Calu3 (cell line): ENCODE data around the gene ARHGAP4. TPM values are rescaled to one million over a fixed set of nuclear protein-coding genes. Genes with fewer than 3 reads are reported as not detected.

ENCODE experiments used
- BruUV-seq: library from RNA; stranded (reverse); fragments of 400-500 nt; replicated peaks from 2 replicates; lab custom pipeline; 2021; lab: Mats Ljungman, UMichigan
- CTCF ChIA-PET: fragments of 300-600 bp; sonication (Branson Sonifier 250); formaldehyde crosslinking; loops from one replicate; lab custom pipeline; 2022; ENCODE audit warnings: antibody characterized with exemption; lab: Charles Lee
- DNase-seq: peaks from one replicate; pipeline ENCODE4 v3.0.0; 2022
- H3K27ac Mint-ChIP-seq: one replicate; pipeline ENCODE4 v1.8.0; 2022; ENCODE audit warnings: mixed read lengths; ENCODE audit not compliant: unreplicated experiment
- H3K27me3 Mint-ChIP-seq: one replicate; pipeline ENCODE4 v1.8.0; 2022; ENCODE audit warnings: mixed read lengths; ENCODE audit not compliant: unreplicated experiment
- H3K36me3 Mint-ChIP-seq: one replicate; pipeline ENCODE4 v1.8.0; 2022; ENCODE audit warnings: mild to moderate bottlenecking, moderate library complexity, mixed read lengths; ENCODE audit not compliant: insufficient read depth, unreplicated experiment
- H3K4me1 Mint-ChIP-seq: one replicate; pipeline ENCODE4 v1.8.0; 2022; ENCODE audit warnings: mild to moderate bottlenecking, low read depth, mixed read lengths; ENCODE audit not compliant: unreplicated experiment
- H3K4me3 Mint-ChIP-seq: one replicate; pipeline ENCODE4 v1.8.0; 2022; ENCODE audit warnings: mild to moderate bottlenecking, low read depth, moderate library complexity, mixed read lengths; ENCODE audit not compliant: unreplicated experiment
- H3K9me3 Mint-ChIP-seq: one replicate; pipeline ENCODE4 v1.8.0; 2022; ENCODE audit warnings: low read depth, mixed read lengths; ENCODE audit not compliant: unreplicated experiment
- intact Hi-C: fragments of 100-400 bp; cut with micrococcal nuclease; formaldehyde crosslinking; loops from one replicate; pipeline ENCODE4 v1.10.0; 2022; ENCODE audit not compliant: unreplicated experiment
- total RNA-seq: library from RNA; stranded (reverse); gene quantifications from 2 replicates; pipeline ENCODE4 v1.2.3, GENCODE V29; 2022
- TF ChIP-seq, protein P1 (sequence below): fragments of 200-600 bp; IDR thresholded peaks from one replicate; pipeline ENCODE4 v1.8.0; 2022; ENCODE audit warnings: antibody characterized with exemption; ENCODE audit not compliant: unreplicated experiment

The ARHGAP4 gene
- total RNA-seq, 1 experiment from 2014 or later = 3.8 TPM

DNA sequence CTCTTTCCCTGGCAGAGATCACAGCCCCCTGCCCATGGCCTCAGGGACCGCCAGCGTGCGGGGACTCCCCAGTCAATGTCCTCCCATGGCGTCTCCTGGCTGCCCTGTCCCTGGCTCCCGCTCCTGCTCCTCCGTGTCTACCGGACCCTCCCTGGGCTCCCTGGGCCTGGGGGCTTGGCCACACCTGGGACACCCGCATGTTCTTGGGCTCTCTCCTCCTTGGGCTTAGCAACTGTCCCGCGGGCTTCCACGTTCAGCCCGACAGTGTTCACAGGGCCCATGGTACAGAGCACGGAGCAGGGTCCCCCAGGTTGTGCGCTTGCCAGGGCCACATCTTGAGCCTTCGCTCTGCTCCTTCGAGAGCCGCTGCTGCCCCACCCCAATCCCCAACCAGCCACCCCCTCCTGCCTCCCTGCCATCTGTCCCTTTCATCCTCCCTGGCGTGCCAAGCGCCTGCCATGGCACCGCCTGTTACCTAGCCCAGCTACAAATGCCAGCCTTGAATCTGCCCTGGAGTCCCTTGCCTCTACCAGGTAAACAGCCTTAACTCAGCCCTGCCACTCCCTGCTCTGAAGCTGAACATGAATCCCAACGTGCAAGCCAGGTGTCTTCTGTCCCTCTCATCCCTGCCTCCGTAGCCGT lies 17.7 kb downstream of the ARHGAP4 start:
- TF ChIP-seq, protein P1, sequence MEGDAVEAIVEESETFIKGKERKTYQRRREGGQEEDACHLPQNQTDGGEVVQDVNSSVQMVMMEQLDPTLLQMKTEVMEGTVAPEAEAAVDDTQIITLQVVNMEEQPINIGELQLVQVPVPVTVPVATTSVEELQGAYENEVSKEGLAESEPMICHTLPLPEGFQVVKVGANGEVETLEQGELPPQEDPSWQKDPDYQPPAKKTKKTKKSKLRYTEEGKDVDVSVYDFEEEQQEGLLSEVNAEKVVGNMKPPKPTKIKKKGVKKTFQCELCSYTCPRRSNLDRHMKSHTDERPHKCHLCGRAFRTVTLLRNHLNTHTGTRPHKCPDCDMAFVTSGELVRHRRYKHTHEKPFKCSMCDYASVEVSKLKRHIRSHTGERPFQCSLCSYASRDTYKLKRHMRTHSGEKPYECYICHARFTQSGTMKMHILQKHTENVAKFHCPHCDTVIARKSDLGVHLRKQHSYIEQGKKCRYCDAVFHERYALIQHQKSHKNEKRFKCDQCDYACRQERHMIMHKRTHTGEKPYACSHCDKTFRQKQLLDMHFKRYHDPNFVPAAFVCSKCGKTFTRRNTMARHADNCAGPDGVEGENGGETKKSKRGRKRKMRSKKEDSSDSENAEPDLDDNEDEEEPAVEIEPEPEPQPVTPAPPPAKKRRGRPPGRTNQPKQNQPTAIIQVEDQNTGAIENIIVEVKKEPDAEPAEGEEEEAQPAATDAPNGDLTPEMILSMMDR = no peak
- no peak overlapping the region for H3K4me3 Mint-ChIP-seq
- CTCF ChIA-PET = interaction anchor here (1.6 kb wide), 1 partner anchor 14 kb away, joined by 8 read pairs; no protein-coding TSS in a partner anchor
- peaks cover 34% of the 10 kb centered on the region for H3K27me3 Mint-ChIP-seq
- H3K9me3 Mint-ChIP-seq = no peaks in the 10 kb centered on the region
- DNase-seq = no peak
- BruUV-seq = no TSS peak
- intact Hi-C loops = no loop called here
- no peak overlapping the region for H3K27ac Mint-ChIP-seq
- peaks cover 5% of the 10 kb centered on the region for H3K36me3 Mint-ChIP-seq
- H3K4me1 Mint-ChIP-seq = peaks cover 4% of the 10 kb centered on the region

DNA sequence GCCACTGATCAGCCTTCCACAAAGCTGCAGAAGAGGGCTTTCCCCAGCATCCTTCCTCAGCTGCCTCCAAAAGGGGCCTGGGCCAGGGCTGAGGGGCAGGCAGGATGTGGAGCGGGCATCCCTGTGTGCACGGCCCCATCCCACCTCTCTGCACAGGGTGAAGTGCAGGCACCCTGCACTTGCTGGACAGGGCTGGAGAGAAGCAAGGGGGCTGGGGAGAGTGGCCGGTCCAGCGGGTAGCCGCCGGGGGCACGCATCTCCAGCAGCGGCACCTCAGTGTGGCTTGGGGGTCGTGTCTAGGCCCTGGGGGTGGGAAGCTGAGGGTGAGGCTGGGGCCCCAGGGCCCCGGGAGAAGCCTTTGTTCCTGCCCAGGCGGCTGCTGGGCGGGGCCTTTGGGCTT lies 18.6 kb downstream of the ARHGAP4 start:
- Mint-ChIP-seq H3K4me1 (peaks cover 10% of the 10 kb centered on the region), H3K36me3 (peaks cover 5% of the 10 kb centered on the region), H3K4me3 (no peak overlapping the region), H3K27me3 (peaks cover 34% of the 10 kb centered on the region), H3K27ac (no peak overlapping the region), H3K9me3 (no peaks in the 10 kb centered on the region)
- TF ChIP-seq, protein P1 = no peak
- no TSS peak for BruUV-seq
- intact Hi-C loops = no loop called here
- CTCF ChIA-PET = no interaction called here
- DNase-seq = no peak

DNA sequence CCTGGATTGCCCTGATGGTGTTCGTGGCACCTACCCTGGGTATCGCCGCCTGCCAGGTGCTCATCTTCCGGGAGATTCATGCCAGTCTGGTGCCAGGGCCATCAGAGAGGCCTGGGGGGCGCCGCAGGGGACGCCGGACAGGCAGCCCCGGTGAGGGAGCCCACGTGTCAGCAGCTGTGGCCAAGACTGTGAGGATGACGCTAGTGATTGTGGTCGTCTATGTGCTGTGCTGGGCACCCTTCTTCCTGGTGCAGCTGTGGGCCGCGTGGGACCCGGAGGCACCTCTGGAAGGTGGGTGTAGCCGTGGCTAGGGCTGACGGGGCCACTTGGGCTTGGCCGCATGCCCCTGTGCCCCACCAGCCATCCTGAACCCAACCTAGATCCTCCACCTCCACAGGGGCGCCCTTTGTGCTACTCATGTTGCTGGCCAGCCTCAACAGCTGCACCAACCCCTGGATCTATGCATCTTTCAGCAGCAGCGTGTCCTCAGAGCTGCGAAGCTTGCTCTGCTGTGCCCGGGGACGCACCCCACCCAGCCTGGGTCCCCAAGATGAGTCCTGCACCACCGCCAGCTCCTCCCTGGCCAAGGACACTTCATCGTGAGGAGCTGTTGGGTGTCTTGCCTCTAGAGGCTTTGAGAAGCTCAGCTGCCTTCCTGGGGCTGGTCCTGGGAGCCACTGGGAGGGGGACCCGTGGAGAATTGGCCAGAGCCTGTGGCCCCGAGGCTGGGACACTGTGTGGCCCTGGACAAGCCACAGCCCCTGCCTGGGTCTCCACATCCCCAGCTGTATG lies 19.7 kb downstream of the ARHGAP4 start:
- no peak for DNase-seq
- Mint-ChIP-seq H3K9me3 (no peaks in the 10 kb centered on the region), H3K27ac (no peak overlapping the region), H3K4me3 (no peak overlapping the region), H3K4me1 (peaks cover 20% of the 10 kb centered on the region), H3K27me3 (peaks cover 34% of the 10 kb centered on the region), H3K36me3 (peaks cover 6% of the 10 kb centered on the region)
- intact Hi-C loops = no loop called here
- TF ChIP-seq, protein P1 = no peak
- CTCF ChIA-PET = no interaction called here
- no TSS peak for BruUV-seq

DNA sequence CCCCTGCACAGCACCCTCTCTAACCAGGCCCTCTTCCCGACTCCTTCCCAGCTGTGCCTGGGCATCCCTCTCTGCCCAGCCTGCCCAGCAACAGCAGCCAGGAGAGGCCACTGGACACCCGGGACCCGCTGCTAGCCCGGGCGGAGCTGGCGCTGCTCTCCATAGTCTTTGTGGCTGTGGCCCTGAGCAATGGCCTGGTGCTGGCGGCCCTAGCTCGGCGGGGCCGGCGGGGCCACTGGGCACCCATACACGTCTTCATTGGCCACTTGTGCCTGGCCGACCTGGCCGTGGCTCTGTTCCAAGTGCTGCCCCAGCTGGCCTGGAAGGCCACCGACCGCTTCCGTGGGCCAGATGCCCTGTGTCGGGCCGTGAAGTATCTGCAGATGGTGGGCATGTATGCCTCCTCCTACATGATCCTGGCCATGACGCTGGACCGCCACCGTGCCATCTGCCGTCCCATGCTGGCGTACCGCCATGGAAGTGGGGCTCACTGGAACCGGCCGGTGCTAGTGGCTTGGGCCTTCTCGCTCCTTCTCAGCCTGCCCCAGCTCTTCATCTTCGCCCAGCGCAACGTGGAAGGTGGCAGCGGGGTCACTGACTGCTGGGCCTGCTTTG lies 20.5 kb downstream of the ARHGAP4 start:
- no peak for DNase-seq
- Mint-ChIP-seq H3K4me1 (peaks cover 27% of the 10 kb centered on the region), H3K27me3 (peaks cover 34% of the 10 kb centered on the region), H3K4me3 (no peak overlapping the region), H3K36me3 (peaks cover 11% of the 10 kb centered on the region), H3K27ac (no peak overlapping the region), H3K9me3 (no peaks in the 10 kb centered on the region)
- TF ChIP-seq, protein P1 = no peak
- intact Hi-C loops = no loop called here
- BruUV-seq = no TSS peak
- CTCF ChIA-PET = no interaction called here
